ENCODE measurements around the gene KIZ. TPM values are rescaled to one million over a fixed set of nuclear protein-coding genes. Genes with fewer than 3 reads are reported as not detected.

KIZ gene
- total and polyA plus RNA-seq, 2 experiments from 2014 or later, result 58.3 to 63.6 TPM

GRCh38 chr20:21104921-21105320 is 21.0 kb upstream of the KIZ start (continued):
- TF ChIP-seq REST (IDR thresholded peaks at IDR 0.05; ENCODE audit: unreplicated experiment) (no peak), ZNF114 (CRISPR knock-in tag; IDR thresholded peaks at IDR 0.05) (no peak), NANOG (IDR thresholded peaks at IDR 0.05; ENCODE audit: borderline replicate concordance) (no peak)

GRCh38 chr20:21105429-21106170 is 20.3 kb upstream of the KIZ start:
- peaks cover 34% of the 10 kb centered on the region for H3K4me1 Mint-ChIP-seq
- H3K4me3 Mint-ChIP-seq, result peak overlapping the region; percentile 77
- H3K9me2 ChIP-seq (ENCODE audit: insufficient read depth), result no peaks in the 10 kb centered on the region
- TF ChIP-seq ZNF462 (CRISPR knock-in tag; IDR thresholded peaks at IDR 0.05) (no peak), EZH2 (IDR thresholded peaks at IDR 0.05; ENCODE audit: low read depth, unreplicated experiment) (peak; percentile 65)
- H4K20me1 ChIP-seq (replicated peaks; ENCODE audit: insufficient read depth), result no peaks in the 10 kb centered on the region
- H3K4me2 ChIP-seq, result peak overlapping the region; percentile 90
- peak overlapping the region; percentile 67 for H3K4me3 ChIP-seq
- H3K27ac Mint-ChIP-seq, result no peak overlapping the region
- no peak overlapping the region for H3K27ac ChIP-seq (ENCODE audit: low read depth)
- no peaks in the 10 kb centered on the region; the same call in 2 of the 3 replicates for H3K36me3 Mint-ChIP-seq (ENCODE audit: low read depth)
- peaks cover 34% of the 10 kb centered on the region for H3K4me1 ChIP-seq (ENCODE audit: insufficient read depth)
- H2AFZ ChIP-seq, result peak overlapping the region; percentile 92
- H3K79me2 ChIP-seq (replicated peaks; ENCODE audit: insufficient read depth), result no peaks in the 10 kb centered on the region; the same call in 1 of the 2 replicates
- peaks cover 87% of the 10 kb centered on the region for H3K27me3 ChIP-seq (ENCODE audit: insufficient read depth)
- H3K27me3 Mint-ChIP-seq (ENCODE audit: insufficient read depth, low read depth, poor library complexity), result peaks cover 79% of the 10 kb centered on the region
- no peaks in the 10 kb centered on the region for H3K9me3 Mint-ChIP-seq
- no peaks in the 10 kb centered on the region for H3K36me3 ChIP-seq (ENCODE audit: insufficient read depth)
- DNase-seq (ENCODE audit: low spot score) (peak; percentile 83), ATAC-seq (peak; percentile 25)
- peaks cover 10% of the 10 kb centered on the region for H3F3A ChIP-seq (replicated peaks; ENCODE audit: low read depth)

Data from GM23338 (cell line).